GM13977 (cell line): Measurements from ENCODE around the gene MSRB3.

ENCODE experiments used
- DNase-seq: peaks from one replicate; pipeline ENCODE4 v3.0.0; 2012; ENCODE audit warnings: low spot score
- CTCF ChIP-seq: IDR thresholded peaks from 2 replicates; pipeline ENCODE4 v1.5.1; 2012; ENCODE audit warnings: mild to moderate bottlenecking, control low read depth; ENCODE audit not compliant: insufficient read depth; ENCODE audit errors: extremely low read depth, missing control alignments
- in situ Hi-C: fragments of 300-500 bp; cut with MboI; formaldehyde crosslinking; loops from one replicate; pipeline ENCODE4 v1.12.0; 2022; ENCODE audit warnings: low sequenced_read_pairs, low pct_unique_long_range_greater_than_20kb, mixed read lengths, inconsistent platforms; ENCODE audit not compliant: unreplicated experiment

MSRB3 gene

GRCh38 chr12:65274602-65275272 is 3.7 kb upstream of the MSRB3 start:
- DNase-seq = no peak
- in situ Hi-C loops = no loop called here
- TF ChIP-seq CTCF = no peak

GRCh38 chr12:65275627-65276026 is 2.9 kb upstream of the MSRB3 start:
- no peak for TF ChIP-seq CTCF
- no peak for DNase-seq
- in situ Hi-C loops = no loop called here

GRCh38 chr12:65276916-65277530 is 1.5 kb upstream of the MSRB3 start:
- no peak for TF ChIP-seq CTCF
- no peak for DNase-seq
- in situ Hi-C loops = no loop called here

- TF ChIP-seq CTCF = no peak
- DNase-seq = no peak
- in situ Hi-C loops = no loop called here
Observed at GRCh38 chr12:65277994-65278575, 398 bp upstream of the MSRB3 start.

GRCh38 chr12:65279369-65280112 is 1.1 kb downstream of the MSRB3 start:
- in situ Hi-C loops = no loop called here
- DNase-seq = no peak
- no peak for TF ChIP-seq CTCF

GRCh38 chr12:65280306-65280705 is 1.8 kb downstream of the MSRB3 start:
- in situ Hi-C loops = no loop called here
- no peak for TF ChIP-seq CTCF

More at GRCh38 chr12:65280306-65280705, 1.8 kb downstream of the MSRB3 start:
- DNase-seq = no peak
